ENCODE measurements around the gene SAMSN1. TPM values are rescaled to one million over a fixed set of nuclear protein-coding genes. Genes with fewer than 3 reads are reported as not detected.

Gene SAMSN1
- total RNA-seq, 5 donors from 2014 or later (not counting 1 experiment from before 2014, with no cell fraction given): 25.3 to 64.6 (median 45.4) TPM

DNA sequence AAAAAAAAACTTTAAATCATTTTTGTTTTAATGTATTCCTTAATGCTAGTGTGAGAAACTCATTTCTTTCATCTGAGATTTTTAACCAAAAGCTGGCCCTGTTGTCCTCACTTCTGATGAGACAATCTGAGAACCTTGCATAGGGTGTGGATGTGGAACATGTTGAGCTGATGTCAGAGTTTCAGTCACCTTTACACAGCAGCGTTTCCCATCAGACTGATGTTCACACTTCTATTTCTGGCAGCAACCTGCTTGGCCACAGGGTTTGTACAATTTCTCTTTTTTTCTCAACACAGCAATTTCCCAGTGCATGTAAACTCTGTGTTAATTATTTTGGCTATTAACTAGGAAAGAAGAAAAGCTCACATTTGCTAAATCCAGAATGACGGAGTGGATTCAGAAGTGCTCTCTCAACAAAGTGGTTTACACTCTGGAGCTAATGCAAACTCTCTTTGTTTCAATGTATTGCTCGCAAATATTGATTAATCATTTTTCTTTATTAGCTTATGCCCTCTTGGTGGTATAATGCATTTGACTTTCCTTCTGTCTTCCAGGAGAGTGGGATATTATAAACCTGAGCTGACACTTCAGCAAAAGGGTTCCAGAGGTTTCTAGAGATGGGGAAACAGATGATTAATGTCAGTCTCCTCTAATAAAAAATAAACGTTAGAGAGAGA is 92.6 kb downstream of the SAMSN1 start:
- Mint-ChIP-seq H3K36me3 (no peaks in the 10 kb centered on the region), H3K27ac (no peak overlapping the region), H3K4me3 (no peak overlapping the region), H3K4me1 (peaks cover 12 to 23% (median 21%) of the 10 kb centered on the region in 3 donors), H3K27me3 (no peaks in the 10 kb centered on the region), H3K9me3 (no peaks in the 10 kb centered on the region)
- no peaks in the 10 kb centered on the region for H3K9me3 ChIP-seq
- peak overlapping the region; percentile 1 for H3K27ac ChIP-seq (ENCODE audit: low read length)
- no peaks in the 10 kb centered on the region for H3K27me3 ChIP-seq (replicated peaks in 1 of 2; ENCODE audit: control insufficient read depth in 2 of 2, extremely low read depth in 1 of 2, insufficient read depth in 2 of 2, low read length in 1 of 2)
- WGBS (ENCODE audit: insufficient coverage): no CpG with 5 or more reads among the region's 4 CpGs
- ChIA-PET POLR2A (no interaction called here), CTCF (interaction anchor here (0.6 to 0.9 kb wide), 3 partner anchors 48 to 344 kb away, joined by 3 to 7 read pairs (median 5); no protein-coding TSS in a partner anchor)
- no peaks in the 10 kb centered on the region for H3K36me3 ChIP-seq (ENCODE audit: control insufficient read depth in 2 of 2, extremely low read depth in 1 of 2, insufficient read depth in 1 of 2, low read length in 1 of 2)
- H3K4me3 ChIP-seq (ENCODE audit: control insufficient read depth in 1 of 2, extremely low read depth in 1 of 2, low read length in 1 of 2): no peak overlapping the region
- peak in 1 of 35 experiments; percentile 9 for DNase-seq
- no peaks in the 10 kb centered on the region for H3K4me1 ChIP-seq (ENCODE audit: control insufficient read depth in 1 of 2, extremely low read depth in 1 of 2, insufficient read depth in 2 of 2, low read length in 2 of 2)
- ATAC-seq (replicated peaks in 1 of 4): no peak

DNA sequence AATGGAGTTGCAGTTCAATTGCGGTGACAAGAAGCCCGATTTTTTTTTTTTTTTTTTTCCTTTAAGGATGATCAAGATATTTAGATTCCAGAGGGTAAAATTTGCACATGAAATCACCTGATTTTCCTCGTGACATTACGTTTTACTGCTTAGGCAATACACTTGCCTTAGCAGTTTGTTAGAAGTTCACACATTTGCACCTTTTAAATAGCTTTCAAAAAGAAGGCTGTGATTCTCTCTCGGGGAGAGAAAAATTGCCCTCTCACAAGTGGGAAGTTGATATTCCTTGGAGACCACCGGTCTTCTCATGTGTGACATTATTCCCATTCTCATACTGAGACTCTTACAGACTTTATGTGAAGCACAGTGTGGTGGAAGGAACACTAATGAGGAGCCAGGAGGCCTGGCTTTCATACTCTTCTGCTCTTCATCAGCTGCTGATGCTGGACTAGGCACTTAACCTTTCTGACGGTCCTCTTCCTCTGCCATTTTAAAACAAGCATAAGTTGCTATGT is 93.3 kb downstream of the SAMSN1 start:
- POLR2A ChIA-PET: no interaction called here
- no peak overlapping the region for H3K4me3 Mint-ChIP-seq

DNA sequence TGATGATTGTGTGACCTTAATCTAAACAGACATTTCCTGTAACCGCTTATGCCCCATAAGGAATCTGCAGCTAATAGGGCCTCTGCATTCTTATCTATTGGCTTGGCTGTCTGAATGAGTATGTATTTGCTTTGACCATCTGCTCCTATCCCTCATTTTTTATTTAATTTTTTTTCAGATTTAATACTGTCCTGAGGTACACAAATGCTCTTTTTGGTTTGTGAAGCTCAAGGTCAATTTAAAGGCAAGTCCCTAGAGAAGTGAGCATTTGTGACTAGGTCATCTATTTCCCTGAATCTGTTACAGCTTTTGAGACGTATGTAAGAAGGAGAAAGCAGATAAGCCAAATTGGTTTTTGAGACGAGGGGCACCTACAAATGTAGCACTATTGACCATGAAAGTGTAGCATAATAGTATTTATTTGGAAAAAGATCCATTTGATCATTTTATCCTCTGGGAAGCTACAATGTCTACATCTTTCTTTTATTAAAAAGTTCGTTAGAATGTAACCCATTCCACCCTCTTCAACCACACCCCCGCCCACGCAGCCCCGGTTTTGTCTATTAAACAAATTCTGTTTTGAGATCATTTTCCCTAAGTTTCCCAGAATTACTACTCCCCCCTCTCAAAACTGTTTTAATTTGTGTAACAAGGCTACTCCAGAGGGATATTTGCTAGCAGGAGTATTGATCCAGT is 93.9 kb downstream of the SAMSN1 start:
- ATAC-seq (replicated peaks in 1 of 4) (no peak), DNase-seq (no peak)
- Histone ChIP-seq H3K4me3 (ENCODE audit: control insufficient read depth in 1 of 2, extremely low read depth in 1 of 2, low read length in 1 of 2) (no peak overlapping the region), H3K9me3 (no peaks in the 10 kb centered on the region), H3K36me3 (ENCODE audit: control insufficient read depth in 2 of 2, extremely low read depth in 1 of 2, insufficient read depth in 1 of 2, low read length in 1 of 2) (no peaks in the 10 kb centered on the region), H3K27ac (ENCODE audit: low read length) (no peak overlapping the region), H3K4me1 (ENCODE audit: control insufficient read depth in 1 of 2, extremely low read depth in 1 of 2, insufficient read depth in 2 of 2, low read length in 2 of 2) (no peaks in the 10 kb centered on the region), H3K27me3 (replicated peaks in 1 of 2; ENCODE audit: control insufficient read depth in 2 of 2, extremely low read depth in 1 of 2, insufficient read depth in 2 of 2, low read length in 1 of 2) (no peaks in the 10 kb centered on the region)
- no peaks in the 10 kb centered on the region for H3K9me3 Mint-ChIP-seq
- H3K4me1 Mint-ChIP-seq: peaks cover 12 to 23% (median 21%) of the 10 kb centered on the region in 3 donors
- no peaks in the 10 kb centered on the region for H3K36me3 Mint-ChIP-seq
- no peaks in the 10 kb centered on the region for H3K27me3 Mint-ChIP-seq
- H3K27ac Mint-ChIP-seq: no peak overlapping the region
- H3K4me3 Mint-ChIP-seq: no peak overlapping the region
- ChIA-PET CTCF (no interaction called here), POLR2A (interaction anchor here in 1 of 2 donors (0.6 kb wide), 1 partner anchor 178 kb away, joined by 3 read pairs; no protein-coding TSS in a partner anchor)
- 80% methylated on average over 1 of the region's 7 CpGs for WGBS (ENCODE audit: insufficient coverage)

More for the DNA sequence above, 93.3 kb downstream of the SAMSN1 start:
- no peaks in the 10 kb centered on the region for H3K27me3 Mint-ChIP-seq
- H3K9me3 Mint-ChIP-seq: no peaks in the 10 kb centered on the region
- Histone ChIP-seq H3K4me1 (ENCODE audit: control insufficient read depth in 1 of 2, extremely low read depth in 1 of 2, insufficient read depth in 2 of 2, low read length in 2 of 2) (no peaks in the 10 kb centered on the region), H3K4me3 (ENCODE audit: control insufficient read depth in 1 of 2, extremely low read depth in 1 of 2, low read length in 1 of 2) (no peak overlapping the region), H3K9me3 (no peaks in the 10 kb centered on the region), H3K27me3 (replicated peaks in 1 of 2; ENCODE audit: control insufficient read depth in 2 of 2, extremely low read depth in 1 of 2, insufficient read depth in 2 of 2, low read length in 1 of 2) (no peaks in the 10 kb centered on the region), H3K27ac (ENCODE audit: low read length) (no peak overlapping the region), H3K36me3 (ENCODE audit: control insufficient read depth in 2 of 2, extremely low read depth in 1 of 2, insufficient read depth in 1 of 2, low read length in 1 of 2) (no peaks in the 10 kb centered on the region)
- no peak overlapping the region for H3K27ac Mint-ChIP-seq
- no peak for DNase-seq
- CTCF ChIA-PET: interaction anchor here (0.7 to 0.9 kb wide), 2 partner anchors 47 to 277 kb away, joined by 3 to 7 read pairs; no protein-coding TSS in a partner anchor
- ATAC-seq (replicated peaks in 1 of 4): no peak
- H3K36me3 Mint-ChIP-seq: no peaks in the 10 kb centered on the region
- 100% methylated on average over 1 of the region's 7 CpGs for WGBS (ENCODE audit: insufficient coverage)
- H3K4me1 Mint-ChIP-seq: peaks cover 12 to 23% (median 21%) of the 10 kb centered on the region in 3 donors

DNA sequence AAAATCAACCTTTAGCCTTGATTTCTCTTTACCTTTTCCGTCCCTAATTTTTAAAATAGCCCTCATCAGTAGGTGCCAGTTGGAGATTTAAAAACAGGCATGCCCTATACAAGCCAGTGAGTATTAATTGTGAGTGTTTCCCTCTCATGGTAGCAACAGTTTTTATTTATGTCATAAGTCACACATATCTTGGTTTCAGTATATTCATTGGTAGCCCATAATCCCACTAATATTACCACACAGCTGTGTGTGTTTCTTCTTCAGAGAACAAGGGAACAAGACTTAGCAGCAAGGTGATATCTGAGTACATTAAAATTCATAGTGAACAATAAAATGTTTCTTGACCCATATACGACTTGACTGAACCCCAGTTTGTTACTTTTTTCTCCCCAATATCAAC is 94.6 kb downstream of the SAMSN1 start:
- H3K4me3 Mint-ChIP-seq: no peak overlapping the region
- H3K27ac Mint-ChIP-seq: no peak overlapping the region
- no peaks in the 10 kb centered on the region for H3K27me3 Mint-ChIP-seq
- no peak overlapping the region for H3K27ac ChIP-seq (ENCODE audit: low read length)
- H3K9me3 Mint-ChIP-seq: no peaks in the 10 kb centered on the region
- no peaks in the 10 kb centered on the region for H3K27me3 ChIP-seq (replicated peaks in 1 of 2; ENCODE audit: control insufficient read depth in 2 of 2, extremely low read depth in 1 of 2, insufficient read depth in 2 of 2, low read length in 1 of 2)
- WGBS (ENCODE audit: insufficient coverage): 80% methylated on average over 1 of the region's 2 CpGs
- H3K4me3 ChIP-seq (ENCODE audit: control insufficient read depth in 1 of 2, extremely low read depth in 1 of 2, low read length in 1 of 2): no peak overlapping the region
- DNase-seq (no peak), ATAC-seq (replicated peaks in 1 of 4) (no peak)
- H3K36me3 Mint-ChIP-seq: no peaks in the 10 kb centered on the region
- no peaks in the 10 kb centered on the region for H3K36me3 ChIP-seq (ENCODE audit: control insufficient read depth in 2 of 2, extremely low read depth in 1 of 2, insufficient read depth in 1 of 2, low read length in 1 of 2)
- peaks cover 12 to 23% (median 21%) of the 10 kb centered on the region in 3 donors for H3K4me1 Mint-ChIP-seq
- no peaks in the 10 kb centered on the region for H3K9me3 ChIP-seq
- no peaks in the 10 kb centered on the region for H3K4me1 ChIP-seq (ENCODE audit: control insufficient read depth in 1 of 2, extremely low read depth in 1 of 2, insufficient read depth in 2 of 2, low read length in 2 of 2)
- ChIA-PET CTCF (interaction anchor here in 1 of 2 donors (0.5 to 0.9 kb wide), 2 partner anchors 28 to 55 kb away, joined by 3 read pairs; no protein-coding TSS in a partner anchor), POLR2A (interaction anchor here (0.6 to 1.1 kb wide), 2 partner anchors 133 to 337 kb away, joined by 4 to 6 read pairs; no protein-coding TSS in a partner anchor)

DNA sequence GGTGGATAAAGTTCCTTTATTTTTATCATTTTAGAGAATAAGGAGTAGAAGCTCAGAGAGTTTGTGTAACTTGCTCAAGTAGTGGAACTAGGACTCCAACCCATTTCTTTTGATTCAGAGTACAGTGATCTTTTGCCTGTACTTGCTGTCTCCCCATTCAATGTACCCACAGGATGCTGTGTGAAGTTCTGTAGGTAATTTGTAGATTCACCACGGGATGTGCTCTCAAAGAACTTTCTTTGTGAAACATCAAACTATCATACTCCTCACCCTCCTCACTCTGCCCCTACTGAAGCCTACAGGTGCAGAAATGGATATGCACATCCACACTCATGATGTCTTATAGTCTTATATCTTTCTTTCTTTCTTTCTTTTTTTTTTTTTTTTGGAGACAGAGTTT is 97.3 kb downstream of the SAMSN1 start:
- H3K4me1 Mint-ChIP-seq: peaks cover 0 to 12% (median 9%) of the 10 kb centered on the region in 3 donors
- no peaks in the 10 kb centered on the region for H3K36me3 Mint-ChIP-seq
- CTCF ChIA-PET: no interaction called here
- Histone ChIP-seq H3K4me1 (ENCODE audit: control insufficient read depth in 1 of 2, extremely low read depth in 1 of 2, insufficient read depth in 2 of 2, low read length in 2 of 2) (no peaks in the 10 kb centered on the region), H3K9me3 (no peaks in the 10 kb centered on the region), H3K36me3 (ENCODE audit: control insufficient read depth in 2 of 2, extremely low read depth in 1 of 2, insufficient read depth in 1 of 2, low read length in 1 of 2) (no peaks in the 10 kb centered on the region), H3K27ac (ENCODE audit: low read length) (no peak overlapping the region), H3K27me3 (replicated peaks in 1 of 2; ENCODE audit: control insufficient read depth in 2 of 2, extremely low read depth in 1 of 2, insufficient read depth in 2 of 2, low read length in 1 of 2) (no peaks in the 10 kb centered on the region), H3K4me3 (ENCODE audit: control insufficient read depth in 1 of 2, extremely low read depth in 1 of 2, low read length in 1 of 2) (no peak overlapping the region)
- no peaks in the 10 kb centered on the region for H3K27me3 Mint-ChIP-seq
- no peaks in the 10 kb centered on the region for H3K9me3 Mint-ChIP-seq
- POLR2A ChIA-PET: no interaction called here
- peak in 1 of 4 experiments; percentile 67 for ATAC-seq (replicated peaks in 1 of 4)
- WGBS (ENCODE audit: insufficient coverage): no CpG with 5 or more reads among the region's 1 CpG
- no peak overlapping the region for H3K4me3 Mint-ChIP-seq
- no peak overlapping the region for H3K27ac Mint-ChIP-seq
- DNase-seq: peak in 1 of 35 experiments; percentile 3

DNA sequence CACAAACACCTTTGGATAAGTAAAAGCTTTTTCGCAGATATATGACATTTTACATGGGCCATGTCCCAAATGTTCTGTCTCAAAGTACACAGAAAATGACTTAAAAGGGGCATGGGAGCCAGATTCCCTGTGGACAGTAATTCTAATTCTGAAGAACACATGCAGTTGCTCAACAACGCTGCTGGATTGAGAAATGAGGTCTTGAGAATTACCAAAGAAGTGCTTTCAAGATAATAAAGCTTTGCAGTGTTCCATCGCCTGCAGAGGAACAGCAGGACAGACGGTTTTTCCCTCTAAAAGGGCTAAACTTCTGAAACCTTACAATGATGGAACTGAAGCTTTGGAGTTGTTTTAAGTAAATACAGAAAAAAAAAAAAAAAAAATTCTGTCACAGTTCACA is 107.9 kb downstream of the SAMSN1 start:
- ATAC-seq (replicated peaks in 1 of 4) (no peak), DNase-seq (no peak)
- 80% methylated on average over 2 of the region's 4 CpGs for WGBS (ENCODE audit: insufficient coverage)
- no peaks in the 10 kb centered on the region for H3K27me3 Mint-ChIP-seq
- H3K36me3 Mint-ChIP-seq: no peaks in the 10 kb centered on the region
- POLR2A ChIA-PET: interaction anchor here in 1 of 2 donors (0.6 kb wide), 1 partner anchor 224 kb away, joined by 4 read pairs; no protein-coding TSS in a partner anchor
- CTCF ChIA-PET: interaction anchor here in 1 of 2 donors (0.6 kb wide), 2 partner anchors 298 to 1157 kb away, joined by 3 to 4 read pairs; no protein-coding TSS in a partner anchor
- Histone ChIP-seq H3K9me3 (no peaks in the 10 kb centered on the region), H3K27ac (ENCODE audit: low read length) (no peak overlapping the region), H3K36me3 (ENCODE audit: control insufficient read depth in 2 of 2, extremely low read depth in 1 of 2, insufficient read depth in 1 of 2, low read length in 1 of 2) (no peaks in the 10 kb centered on the region), H3K4me3 (ENCODE audit: control insufficient read depth in 1 of 2, extremely low read depth in 1 of 2, low read length in 1 of 2) (no peak overlapping the region), H3K4me1 (ENCODE audit: control insufficient read depth in 1 of 2, extremely low read depth in 1 of 2, insufficient read depth in 2 of 2, low read length in 2 of 2) (no peaks in the 10 kb centered on the region), H3K27me3 (replicated peaks in 1 of 2; ENCODE audit: control insufficient read depth in 2 of 2, extremely low read depth in 1 of 2, insufficient read depth in 2 of 2, low read length in 1 of 2) (no peaks in the 10 kb centered on the region)
- no peak overlapping the region for H3K27ac Mint-ChIP-seq
- no peak overlapping the region for H3K4me3 Mint-ChIP-seq
- no peaks in the 10 kb centered on the region for H3K4me1 Mint-ChIP-seq
- peaks cover 0 to 8% (median 0%) of the 10 kb centered on the region in 3 donors for H3K9me3 Mint-ChIP-seq

Data from T-cell (primary cell).